IMR-90 (cell line): ENCODE results near the gene HOXB1. TPM values are rescaled to one million over a fixed set of nuclear protein-coding genes. Genes with fewer than 3 reads are reported as not detected.

Experiments
- ATAC-seq: fragments of 200-7000 bp; cut with Tn5 transposase; 2 replicates; pipeline ENCODE4 v1.9.1; 2020; ENCODE audit warnings: low read depth, mild to moderate bottlenecking, moderate library complexity
- BruUV-seq: library from RNA; stranded (reverse); fragments of 400-500 nt; replicated peaks from 2 replicates; lab custom pipeline; 2021; lab: Mats Ljungman, UMichigan
- CTCF ChIA-PET: fragments of 300-600 bp; formaldehyde crosslinking; extraction: SDS; loops from one replicate; lab custom pipeline; 2021; ENCODE audit warnings: antibody characterized with exemption; lab: Yijun Ruan, JAX
- POLR2A ChIA-PET: fragments of 300-600 bp; sonication (Branson Sonifier 250); formaldehyde crosslinking; loops from one replicate; lab custom pipeline; 2022; ENCODE audit warnings: antibody characterized with exemption; ENCODE audit not compliant: unreplicated experiment; lab: Charles Lee
- DNase-seq: peaks from one replicate; pipeline ENCODE4 v3.0.0; 2013
- H2AFZ ChIP-seq: replicated peaks from 2 replicates; pipeline ENCODE3; 2013; ENCODE audit warnings: low read length, mild to moderate bottlenecking; ENCODE audit not compliant: poor library complexity
- H2AK5ac ChIP-seq: 2 replicates; pipeline ENCODE4 v1.6.1; 2013; ENCODE audit warnings: low read depth, low read length, inconsistent platforms
- H2AK9ac ChIP-seq: replicated peaks from 2 replicates; pipeline ENCODE3; 2013; ENCODE audit warnings: mild to moderate bottlenecking, low read depth, low read length, moderate library complexity; ENCODE audit not compliant: poor library complexity
- H2BK120ac ChIP-seq: 2 replicates; pipeline ENCODE4 v1.6.1; 2013; ENCODE audit warnings: low read depth, low read length, inconsistent platforms
- H2BK15ac ChIP-seq: 3 replicates; pipeline ENCODE4 v1.6.1; 2013; ENCODE audit warnings: low read depth, low read length, inconsistent platforms
- H2BK20ac ChIP-seq: 2 replicates; pipeline ENCODE4 v1.6.1; 2013; ENCODE audit warnings: low read depth, mild to moderate bottlenecking, inconsistent platforms, low read length, moderate library complexity
- H2BK5ac ChIP-seq: 2 replicates; pipeline ENCODE4 v1.6.1; 2013; ENCODE audit warnings: mild to moderate bottlenecking, low read depth, low read length, inconsistent platforms; ENCODE audit not compliant: poor library complexity, severe bottlenecking
- H3K14ac ChIP-seq: replicated peaks from 2 replicates; pipeline ENCODE4 v1.6.1; 2013; ENCODE audit warnings: low read depth, low read length, inconsistent platforms
- H3K18ac ChIP-seq: 2 replicates; pipeline ENCODE4 v1.6.1; 2013; ENCODE audit warnings: low read depth, low read length, control low read depth
- H3K23ac ChIP-seq: 2 replicates; pipeline ENCODE4 v1.6.1; 2013; ENCODE audit warnings: low read depth, low read length, inconsistent platforms
- H3K27ac ChIP-seq: 2 replicates; pipeline ENCODE4 v1.5.1; 2013; ENCODE audit warnings: mild to moderate bottlenecking, control low read depth, low read length; ENCODE audit not compliant: insufficient read depth
- H3K27me3 ChIP-seq: 2 replicates; pipeline ENCODE4 v1.6.1; 2013; ENCODE audit warnings: low read length; ENCODE audit not compliant: control insufficient read depth, insufficient read depth
- H3K36me3 ChIP-seq: 2 replicates; pipeline ENCODE4 v1.6.1; 2013; ENCODE audit warnings: low read length, mixed read lengths; ENCODE audit not compliant: control insufficient read depth, insufficient read depth
- H3K4ac ChIP-seq: 2 replicates; pipeline ENCODE4 v1.6.1; 2013; ENCODE audit warnings: low read depth, low read length, inconsistent platforms
- H3K4me1 ChIP-seq: 2 replicates; pipeline ENCODE4 v1.6.1; 2013; ENCODE audit warnings: low read length, mixed read lengths; ENCODE audit not compliant: control insufficient read depth, insufficient read depth
- H3K4me2 ChIP-seq: 2 replicates; pipeline ENCODE4 v1.6.1; 2013; ENCODE audit warnings: low read depth, mild to moderate bottlenecking, control low read depth, low read length, moderate library complexity
- H3K4me3 ChIP-seq: 2 replicates; pipeline ENCODE4 v1.5.1; 2013; ENCODE audit warnings: low read depth, mild to moderate bottlenecking, control low read depth, low read length, moderate library complexity; ENCODE audit not compliant: insufficient read depth
- H3K56ac ChIP-seq: 2 replicates; pipeline ENCODE4 v1.6.1; 2013; ENCODE audit warnings: low read length, inconsistent platforms; ENCODE audit not compliant: insufficient read depth; ENCODE audit errors: extremely low read depth
- H3K79me1 ChIP-seq, 2 experiments: 2 replicates each; pipeline ENCODE4 v1.6.1; 2013; ENCODE audit warnings: low read length in 2 of 2, inconsistent platforms in 1 of 2, low read depth in 1 of 2
- H3K9ac ChIP-seq: 2 replicates; pipeline ENCODE4 v1.6.1; 2013; ENCODE audit warnings: low read depth, low read length, control low read depth
- H3K9me1 ChIP-seq: 2 replicates; pipeline ENCODE4 v1.6.1; 2013; ENCODE audit warnings: low read length, inconsistent platforms; ENCODE audit not compliant: insufficient read depth
- H3K9me3 ChIP-seq: 2 replicates; pipeline ENCODE4 v1.6.1; 2013; ENCODE audit warnings: low read length; ENCODE audit not compliant: control insufficient read depth, insufficient read depth
- H4K20me1 ChIP-seq: 2 replicates; pipeline ENCODE4 v1.6.1; 2013; ENCODE audit warnings: low read length, inconsistent platforms; ENCODE audit not compliant: insufficient read depth
- H4K5ac ChIP-seq: 2 replicates; pipeline ENCODE4 v1.6.1; 2013; ENCODE audit warnings: mild to moderate bottlenecking, low read depth, low read length, control low read depth
- H4K8ac ChIP-seq, 2 experiments: 2 replicates each; pipeline ENCODE4 v1.6.1; 2013; ENCODE audit warnings: low read depth in 2 of 2, low read length in 2 of 2, control low read depth in 1 of 2, inconsistent platforms in 1 of 2
- H4K91ac ChIP-seq: 2 replicates; pipeline ENCODE4 v1.6.1; 2013; ENCODE audit warnings: low read depth, low read length, inconsistent platforms; ENCODE audit not compliant: insufficient read depth
- BHLHE40 ChIP-seq: fragments of 150-350 bp; IDR thresholded peaks from 2 replicates; pipeline ENCODE4 v1.6.1; 2016; ENCODE audit warnings: mild to moderate bottlenecking, low read depth, low read length
- CEBPB ChIP-seq: IDR thresholded peaks from 2 replicates; pipeline ENCODE4 v1.6.1; 2012; ENCODE audit warnings: low read depth, low read length, improper control_type of control experiment
- CHD1 ChIP-seq: IDR thresholded peaks from 2 replicates; pipeline ENCODE4 v1.6.1; 2012; ENCODE audit warnings: low read depth, low read length, improper control_type of control experiment
- FOS ChIP-seq: fragments of 150-350 bp; IDR thresholded peaks from 2 replicates; pipeline ENCODE4 v1.6.1; 2016; ENCODE audit warnings: low read depth, low read length
- MAFK ChIP-seq: IDR thresholded peaks from 2 replicates; pipeline ENCODE4 v1.6.1; 2012; ENCODE audit warnings: low read depth, low read length, improper control_type of control experiment
- MAZ ChIP-seq: IDR thresholded peaks from 2 replicates; pipeline ENCODE4 v1.6.1; 2012; ENCODE audit warnings: low read depth, mild to moderate bottlenecking, low read length, improper control_type of control experiment, moderate library complexity, borderline replicate concordance
- MXI1 ChIP-seq: IDR thresholded peaks from 2 replicates; pipeline ENCODE4 v1.6.1; 2012; ENCODE audit warnings: low read depth, mild to moderate bottlenecking, low read length, moderate library complexity, borderline replicate concordance
- NFE2L2 ChIP-seq: fragments of 150-350 bp; IDR thresholded peaks from 2 replicates; pipeline ENCODE4 v1.6.1; 2016; ENCODE audit warnings: low read depth, mild to moderate bottlenecking, low read length
- POLR2A ChIP-seq: IDR thresholded peaks from 2 replicates; pipeline ENCODE4 v1.6.1; 2012; ENCODE audit warnings: mild to moderate bottlenecking, low read depth, low read length
- RAD21 ChIP-seq: IDR thresholded peaks from 2 replicates; pipeline ENCODE4 v1.6.1; 2012; ENCODE audit warnings: low read length, improper control_type of control experiment
- RCOR1 ChIP-seq: IDR thresholded peaks from 2 replicates; pipeline ENCODE4 v1.6.1; 2012; ENCODE audit warnings: mild to moderate bottlenecking, low read length, improper control_type of control experiment; ENCODE audit not compliant: insufficient replicate concordance
- RFX5 ChIP-seq: IDR thresholded peaks from 2 replicates; pipeline ENCODE4 v1.8.0; 2012; ENCODE audit warnings: low read depth, mild to moderate bottlenecking, low read length, moderate library complexity
- SMC3 ChIP-seq: fragments of 150-350 bp; IDR thresholded peaks from 2 replicates; pipeline ENCODE4 v1.6.1; 2016; ENCODE audit warnings: low read depth, mild to moderate bottlenecking, antibody characterized with exemption, low read length, moderate library complexity
- WGBS, 2 experiments: methylation state at CpG; one replicate each; pipeline versions ENCODE4 v1.1.5 to v1.1.7; 2013; ENCODE audit warnings: missing lambda C conversion rate in 2 of 2; ENCODE audit not compliant: insufficient read length in 1 of 2; ENCODE audit errors: extremely low coverage in 2 of 2; 5-methylcytosine and 5-hydroxymethylcytosine counted together
- dilution Hi-C: fragments of 300-500 bp; cut with HindIII; formaldehyde crosslinking; loops from one replicate; pipeline ENCODE4 v1.14.3; 2018; ENCODE audit warnings: low sequenced_read_pairs; ENCODE audit not compliant: unreplicated experiment
- in situ Hi-C: fragments of 300-500 bp; cut with MboI; formaldehyde crosslinking; loops from 3 replicates; pipeline ENCODE4 v1.14.3; 2019; ENCODE audit warnings: low sequenced_read_pairs, inconsistent platforms, mixed read lengths
- intact Hi-C: fragments of 100-400 bp; cut with micrococcal nuclease; formaldehyde crosslinking; loops from 2 replicates; pipeline ENCODE4 v1.10.0; 2022
- polyA plus RNA-seq, 3 experiments: library from polyadenylated mRNA; depleted of rRNA; stranded (reverse); fragments of >200 nt; gene quantifications; 2 replicates each; pipeline ENCODE4 v1.2.3, GENCODE V29; 2012; ENCODE audit warnings: low replicate concordance in 1 of 3
- total RNA-seq: library from RNA; depleted of rRNA; stranded (reverse); fragments of >200 nt; gene quantifications from 2 replicates; pipeline ENCODE4 v1.2.3, GENCODE V29; 2012
- TF ChIP-seq, protein P1 (sequence below): conservative IDR thresholded peaks from 2 replicates; pipeline ENCODE4 v1.5.1; 2012; ENCODE audit warnings: mild to moderate bottlenecking, low read depth, low read length, improper control_type of control experiment
- TF ChIP-seq, protein P2 (sequence below): fragments of 150-350 bp; IDR thresholded peaks from 2 replicates; pipeline ENCODE4 v1.6.1; 2017; ENCODE audit warnings: mild to moderate bottlenecking, antibody characterized with exemption, low read length, low read depth
- TF ChIP-seq, protein P3 (sequence below): fragments of 150-350 bp; IDR thresholded peaks from 2 replicates; pipeline ENCODE4 v1.6.1; 2016; ENCODE audit warnings: low read depth, mild to moderate bottlenecking, low read length, moderate library complexity, borderline replicate concordance

Gene HOXB1
- total and polyA plus RNA-seq, 2 of the 4 experiments (the other 2 are of a cell fraction), result not detected

DNA sequence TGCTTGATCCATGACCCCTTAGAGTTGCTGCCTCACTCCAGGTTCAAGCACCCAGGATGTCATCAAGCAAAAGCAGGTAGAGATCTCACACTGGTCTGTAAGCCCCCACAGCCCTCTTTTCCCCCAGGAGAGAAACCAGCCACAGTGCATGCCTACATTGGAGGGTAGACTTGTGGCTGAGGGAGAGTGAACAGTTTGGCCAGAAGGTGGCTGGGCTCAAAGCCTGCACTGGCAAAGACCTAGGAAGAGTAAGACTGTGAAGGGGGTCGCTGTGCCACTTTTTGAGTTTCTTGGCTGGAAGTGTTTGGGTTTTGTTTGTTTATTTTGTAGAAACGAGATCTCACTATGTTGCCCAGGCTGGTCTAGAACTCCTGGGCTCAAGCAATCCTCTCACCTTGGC is 28.5 kb downstream of the HOXB1 start:
- ATAC-seq, result no peak
- POLR2A ChIA-PET, result no interaction called here
- Histone ChIP-seq H3K36me3 (no peaks in the 10 kb centered on the region), H2BK5ac (no peak overlapping the region), H3K23ac (peak overlapping the region; percentile 23; the same call in 1 of the 2 replicates), H3K4me1 (peaks cover 36% of the 10 kb centered on the region), H4K20me1 (no peaks in the 10 kb centered on the region), H3K9ac (no peak overlapping the region), H4K5ac (no peak overlapping the region), H3K9me1 (peaks cover 22% of the 10 kb centered on the region; the same call in 1 of the 2 replicates), H2AFZ (no peak overlapping the region), H2BK20ac (peak overlapping the region; percentile 13; the same call in 1 of the 2 replicates), H4K91ac (no peak overlapping the region), H2AK9ac (no peak overlapping the region), H3K14ac (no peak overlapping the region; the same call in 1 of the 2 replicates), H3K9me3 (no peaks in the 10 kb centered on the region), H3K18ac (no peak overlapping the region), H4K8ac (no peak overlapping the region), H3K4ac (no peak overlapping the region; the same call in 1 of the 2 replicates), H3K4me2 (no peak overlapping the region), H2AK5ac (peak overlapping the region; percentile 62), H3K27me3 (no peaks in the 10 kb centered on the region), H2BK15ac (peak overlapping the region; percentile 17; the same call in 1 of the 3 replicates), H3K79me1 (peaks cover 0 to 21% of the 10 kb centered on the region in 2 experiments; a peak in 2 of 4 replicates), H3K27ac (no peak overlapping the region), H2BK120ac (no peak overlapping the region), H3K4me3 (no peak overlapping the region), H3K56ac (no peak overlapping the region)
- no TSS peak for BruUV-seq
- intact Hi-C loops, result no loop called here
- no peak for DNase-seq
- TF ChIP-seq, protein P1, sequence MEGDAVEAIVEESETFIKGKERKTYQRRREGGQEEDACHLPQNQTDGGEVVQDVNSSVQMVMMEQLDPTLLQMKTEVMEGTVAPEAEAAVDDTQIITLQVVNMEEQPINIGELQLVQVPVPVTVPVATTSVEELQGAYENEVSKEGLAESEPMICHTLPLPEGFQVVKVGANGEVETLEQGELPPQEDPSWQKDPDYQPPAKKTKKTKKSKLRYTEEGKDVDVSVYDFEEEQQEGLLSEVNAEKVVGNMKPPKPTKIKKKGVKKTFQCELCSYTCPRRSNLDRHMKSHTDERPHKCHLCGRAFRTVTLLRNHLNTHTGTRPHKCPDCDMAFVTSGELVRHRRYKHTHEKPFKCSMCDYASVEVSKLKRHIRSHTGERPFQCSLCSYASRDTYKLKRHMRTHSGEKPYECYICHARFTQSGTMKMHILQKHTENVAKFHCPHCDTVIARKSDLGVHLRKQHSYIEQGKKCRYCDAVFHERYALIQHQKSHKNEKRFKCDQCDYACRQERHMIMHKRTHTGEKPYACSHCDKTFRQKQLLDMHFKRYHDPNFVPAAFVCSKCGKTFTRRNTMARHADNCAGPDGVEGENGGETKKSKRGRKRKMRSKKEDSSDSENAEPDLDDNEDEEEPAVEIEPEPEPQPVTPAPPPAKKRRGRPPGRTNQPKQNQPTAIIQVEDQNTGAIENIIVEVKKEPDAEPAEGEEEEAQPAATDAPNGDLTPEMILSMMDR, result no peak
- TF ChIP-seq MAZ, result no peak
- TF ChIP-seq POLR2A, result no peak
- no peak for TF ChIP-seq RAD21
- no peak for TF ChIP-seq SMC3
- no peak for TF ChIP-seq RFX5
- TF ChIP-seq, protein P2, sequence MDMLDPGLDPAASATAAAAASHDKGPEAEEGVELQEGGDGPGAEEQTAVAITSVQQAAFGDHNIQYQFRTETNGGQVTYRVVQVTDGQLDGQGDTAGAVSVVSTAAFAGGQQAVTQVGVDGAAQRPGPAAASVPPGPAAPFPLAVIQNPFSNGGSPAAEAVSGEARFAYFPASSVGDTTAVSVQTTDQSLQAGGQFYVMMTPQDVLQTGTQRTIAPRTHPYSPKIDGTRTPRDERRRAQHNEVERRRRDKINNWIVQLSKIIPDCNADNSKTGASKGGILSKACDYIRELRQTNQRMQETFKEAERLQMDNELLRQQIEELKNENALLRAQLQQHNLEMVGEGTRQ, result no peak
- no peak for TF ChIP-seq RCOR1
- no peak for TF ChIP-seq MXI1
- no peak for TF ChIP-seq FOS
- no peak for TF ChIP-seq CEBPB
- no peak for TF ChIP-seq CHD1
- TF ChIP-seq BHLHE40, result no peak
- no peak for TF ChIP-seq MAFK
- no peak for TF ChIP-seq NFE2L2
- TF ChIP-seq, protein P3, sequence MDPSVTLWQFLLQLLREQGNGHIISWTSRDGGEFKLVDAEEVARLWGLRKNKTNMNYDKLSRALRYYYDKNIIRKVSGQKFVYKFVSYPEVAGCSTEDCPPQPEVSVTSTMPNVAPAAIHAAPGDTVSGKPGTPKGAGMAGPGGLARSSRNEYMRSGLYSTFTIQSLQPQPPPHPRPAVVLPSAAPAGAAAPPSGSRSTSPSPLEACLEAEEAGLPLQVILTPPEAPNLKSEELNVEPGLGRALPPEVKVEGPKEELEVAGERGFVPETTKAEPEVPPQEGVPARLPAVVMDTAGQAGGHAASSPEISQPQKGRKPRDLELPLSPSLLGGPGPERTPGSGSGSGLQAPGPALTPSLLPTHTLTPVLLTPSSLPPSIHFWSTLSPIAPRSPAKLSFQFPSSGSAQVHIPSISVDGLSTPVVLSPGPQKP, result no peak
- dilution Hi-C loops, result no loop called here
- CTCF ChIA-PET, result no interaction called here
- WGBS, 2 experiments, result 100% methylated on average over 1 of the region's 2 CpGs; no CpG with 5 or more reads in 1 of the 2 experiments
- in situ Hi-C loops, result no loop called here
